ENCODE data around the gene CCDC7. TPM values are rescaled to one million over a fixed set of nuclear protein-coding genes. Genes with fewer than 3 reads are reported as not detected.
"Not testable (repeated sequence)": the region's sequence is repeated elsewhere in the genome, so short reads cannot be mapped to it uniquely, and the experiment has no call there.

Gene CCDC7
- total RNA-seq, 1 donor from 2014 or later, result 71.5 TPM

DNA sequence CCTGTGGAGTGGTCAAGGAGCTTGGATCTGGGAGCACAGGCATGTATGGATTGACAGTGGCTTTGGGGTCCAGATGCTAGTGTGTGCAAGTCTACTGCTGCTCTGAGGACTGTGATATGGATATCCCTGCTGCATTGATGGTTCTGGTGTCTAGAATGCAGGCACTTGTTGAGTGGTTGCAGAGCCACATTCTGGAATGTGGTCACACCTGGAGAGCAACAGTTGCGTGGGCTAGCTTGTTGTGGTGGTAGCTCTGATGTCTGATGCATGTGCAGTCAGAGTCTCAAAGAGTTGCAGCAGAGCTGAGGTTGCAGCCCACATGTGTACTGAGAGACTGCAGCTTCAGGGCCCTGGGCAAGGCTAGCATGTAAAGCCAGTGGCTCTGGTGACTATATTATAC is 43.2 kb downstream of the CCDC7 start:
- Histone ChIP-seq H3K9ac (ENCODE audit: low read depth in 1 of 3, low read length in 3 of 3) (no peak overlapping the region), H3K9me3 (ENCODE audit: control insufficient read depth in 3 of 3, low read length in 3 of 3) (no peaks in the 10 kb centered on the region), H3K36me3 (ENCODE audit: control insufficient read depth in 3 of 3, insufficient read depth in 3 of 3, low read length in 3 of 3) (peaks cover 0 to 9% (median 3%) of the 10 kb centered on the region in 3 donors), H3K4me1 (ENCODE audit: control insufficient read depth in 3 of 3, insufficient read depth in 3 of 3, low read length in 3 of 3) (no peaks in the 10 kb centered on the region), H3K4me3 (ENCODE audit: low read length in 3 of 3) (no peak overlapping the region), H3K27me3 (ENCODE audit: control insufficient read depth in 3 of 3, insufficient read depth in 3 of 3, low read length in 3 of 3) (no peaks in the 10 kb centered on the region), H3K27ac (ENCODE audit: low read depth, low read length) (no peak overlapping the region)

- Histone ChIP-seq H3K9ac (ENCODE audit: low read depth in 1 of 3, low read length in 3 of 3) (no peak overlapping the region), H3K27me3 (ENCODE audit: control insufficient read depth in 3 of 3, insufficient read depth in 3 of 3, low read length in 3 of 3) (no peaks in the 10 kb centered on the region), H3K4me1 (ENCODE audit: control insufficient read depth in 3 of 3, insufficient read depth in 3 of 3, low read length in 3 of 3) (no peaks in the 10 kb centered on the region), H3K9me3 (ENCODE audit: control insufficient read depth in 3 of 3, low read length in 3 of 3) (no peaks in the 10 kb centered on the region), H3K4me3 (ENCODE audit: low read length in 3 of 3) (no peak overlapping the region), H3K36me3 (ENCODE audit: control insufficient read depth in 3 of 3, insufficient read depth in 3 of 3, low read length in 3 of 3) (peaks cover 0 to 9% (median 3%) of the 10 kb centered on the region in 3 donors), H3K27ac (ENCODE audit: low read depth, low read length) (no peak overlapping the region)
These were observed 44.0 kb downstream of the CCDC7 start for GRCh38 chr10:32489901-32490300.

DNA sequence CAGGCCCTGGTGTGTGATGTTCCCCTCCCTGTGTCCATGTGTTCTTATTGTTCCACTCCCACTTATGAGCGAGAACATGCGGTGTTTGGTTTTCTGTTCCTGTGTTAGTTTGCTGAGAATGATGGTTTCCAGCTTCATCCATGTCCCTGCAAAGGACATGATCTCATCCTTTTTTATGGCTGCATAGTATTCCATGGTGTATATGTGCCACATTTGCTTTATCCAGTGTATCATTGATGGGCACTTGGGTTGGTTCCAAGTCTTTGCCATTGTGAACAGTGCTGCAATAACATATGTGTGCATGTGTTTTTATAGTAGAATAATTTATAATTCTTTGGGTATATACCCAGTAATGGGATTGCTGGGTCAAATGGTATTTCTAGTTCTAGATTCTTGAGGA is 48.6 kb downstream of the CCDC7 start:
- not testable (repeated sequence) for H3K9ac ChIP-seq (ENCODE audit: low read depth in 1 of 3, low read length in 3 of 3); H3K9me3 ChIP-seq (ENCODE audit: control insufficient read depth in 3 of 3, low read length in 3 of 3); H3K27ac ChIP-seq (ENCODE audit: low read depth, low read length); H3K36me3 ChIP-seq (ENCODE audit: control insufficient read depth in 3 of 3, insufficient read depth in 3 of 3, low read length in 3 of 3); H3K4me3 ChIP-seq (ENCODE audit: low read length in 3 of 3); H3K4me1 ChIP-seq (ENCODE audit: control insufficient read depth in 3 of 3, insufficient read depth in 3 of 3, low read length in 3 of 3); H3K27me3 ChIP-seq (ENCODE audit: control insufficient read depth in 3 of 3, insufficient read depth in 3 of 3, low read length in 3 of 3)

DNA sequence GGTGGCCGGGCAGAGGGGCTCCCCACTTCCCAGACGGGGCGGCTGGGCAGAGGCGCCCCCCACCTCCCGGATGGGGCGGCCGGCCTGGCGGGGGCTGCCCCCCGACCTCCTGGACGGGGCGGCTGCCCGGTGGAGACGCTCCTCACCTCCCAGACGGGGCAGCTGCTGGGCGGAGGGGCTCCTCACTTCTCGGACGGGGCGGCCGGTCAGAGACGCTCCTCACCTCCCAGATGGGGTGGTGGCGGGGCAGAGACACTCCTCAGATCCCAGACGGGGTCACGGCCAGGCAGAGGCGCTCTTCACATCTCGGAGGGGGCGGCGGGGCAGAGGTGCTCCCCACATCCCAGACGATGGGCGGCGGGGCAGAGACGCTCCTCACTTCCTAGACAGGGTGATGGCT is 54.2 kb downstream of the CCDC7 start:
- not testable (repeated sequence) for H3K36me3 ChIP-seq (ENCODE audit: control insufficient read depth in 3 of 3, insufficient read depth in 3 of 3, low read length in 3 of 3); H3K9me3 ChIP-seq (ENCODE audit: control insufficient read depth in 3 of 3, low read length in 3 of 3); H3K4me3 ChIP-seq (ENCODE audit: low read length in 3 of 3); H3K9ac ChIP-seq (ENCODE audit: low read depth in 1 of 3, low read length in 3 of 3); H3K4me1 ChIP-seq (ENCODE audit: control insufficient read depth in 3 of 3, insufficient read depth in 3 of 3, low read length in 3 of 3); H3K27ac ChIP-seq (ENCODE audit: low read depth, low read length); H3K27me3 ChIP-seq (ENCODE audit: control insufficient read depth in 3 of 3, insufficient read depth in 3 of 3, low read length in 3 of 3)

GRCh38 chr10:32501906-32502305 is 56.0 kb downstream of the CCDC7 start:
- H3K36me3 ChIP-seq (ENCODE audit: control insufficient read depth in 3 of 3, insufficient read depth in 3 of 3, low read length in 3 of 3), result peaks cover 0 to 9% (median 6%) of the 10 kb centered on the region in 3 donors
- H3K4me1 ChIP-seq (ENCODE audit: control insufficient read depth in 3 of 3, insufficient read depth in 3 of 3, low read length in 3 of 3), result no peaks in the 10 kb centered on the region
- no peaks in the 10 kb centered on the region for H3K9me3 ChIP-seq (ENCODE audit: control insufficient read depth in 3 of 3, low read length in 3 of 3)
- H3K27ac ChIP-seq (ENCODE audit: low read depth, low read length), result no peak overlapping the region
- H3K27me3 ChIP-seq (ENCODE audit: control insufficient read depth in 3 of 3, insufficient read depth in 3 of 3, low read length in 3 of 3), result no peaks in the 10 kb centered on the region
- H3K9ac ChIP-seq (ENCODE audit: low read depth in 1 of 3, low read length in 3 of 3), result no peak overlapping the region
- no peak overlapping the region for H3K4me3 ChIP-seq (ENCODE audit: low read length in 3 of 3)

GRCh38 chr10:32505762-32506420 is 60.0 kb downstream of the CCDC7 start:
- H3K9ac ChIP-seq (ENCODE audit: low read depth in 1 of 3, low read length in 3 of 3); H3K9me3 ChIP-seq (ENCODE audit: control insufficient read depth in 3 of 3, low read length in 3 of 3); H3K27me3 ChIP-seq (ENCODE audit: control insufficient read depth in 3 of 3, insufficient read depth in 3 of 3, low read length in 3 of 3); H3K4me1 ChIP-seq (ENCODE audit: control insufficient read depth in 3 of 3, insufficient read depth in 3 of 3, low read length in 3 of 3); H3K4me3 ChIP-seq (ENCODE audit: low read length in 3 of 3); H3K27ac ChIP-seq (ENCODE audit: low read depth, low read length): not testable (repeated sequence)
- H3K36me3 ChIP-seq (ENCODE audit: control insufficient read depth in 3 of 3, insufficient read depth in 3 of 3, low read length in 3 of 3), result peaks cover 0 to 11% (median 6%) of the 10 kb centered on the region in 3 donors

DNA sequence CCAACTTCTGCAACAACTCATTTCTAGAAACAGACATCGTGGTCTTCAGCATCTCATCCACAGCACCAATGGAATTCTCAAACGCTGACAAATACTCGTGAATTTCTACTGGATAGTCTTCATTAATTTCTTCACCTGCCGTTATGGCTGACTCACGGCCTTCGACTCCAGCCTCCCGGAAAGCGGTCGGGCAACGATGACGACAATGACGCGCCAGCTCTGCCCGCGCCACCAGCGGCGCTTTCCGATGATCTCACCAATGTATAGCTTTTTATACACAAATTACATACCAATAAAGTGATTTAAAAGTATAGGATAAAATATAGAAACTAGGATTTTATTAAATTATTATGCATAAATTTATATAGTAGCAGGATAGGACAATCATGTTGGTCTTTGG is 65.7 kb downstream of the CCDC7 start:
- no peak overlapping the region for H3K27ac ChIP-seq (ENCODE audit: low read depth, low read length)
- H3K9ac ChIP-seq (ENCODE audit: low read depth in 1 of 3, low read length in 3 of 3), result no peak overlapping the region
- no peaks in the 10 kb centered on the region for H3K4me1 ChIP-seq (ENCODE audit: control insufficient read depth in 3 of 3, insufficient read depth in 3 of 3, low read length in 3 of 3)

GRCh38 chr10:32516567-32517495 is 70.9 kb downstream of the CCDC7 start:
- Histone ChIP-seq H3K9ac (ENCODE audit: low read depth in 1 of 3, low read length in 3 of 3) (no peak overlapping the region), H3K9me3 (ENCODE audit: control insufficient read depth in 3 of 3, low read length in 3 of 3) (peaks cover 4 to 8% (median 6%) of the 10 kb centered on the region in 3 donors), H3K27me3 (ENCODE audit: control insufficient read depth in 3 of 3, insufficient read depth in 3 of 3, low read length in 3 of 3) (no peaks in the 10 kb centered on the region), H3K4me3 (ENCODE audit: low read length in 3 of 3) (no peak overlapping the region), H3K36me3 (ENCODE audit: control insufficient read depth in 3 of 3, insufficient read depth in 3 of 3, low read length in 3 of 3) (peaks cover 0 to 5% (median 2%) of the 10 kb centered on the region in 3 donors), H3K4me1 (ENCODE audit: control insufficient read depth in 3 of 3, insufficient read depth in 3 of 3, low read length in 3 of 3) (no peaks in the 10 kb centered on the region), H3K27ac (ENCODE audit: low read depth, low read length) (no peak overlapping the region)

More for the DNA sequence above, 65.7 kb downstream of the CCDC7 start:
- H3K4me3 ChIP-seq (ENCODE audit: low read length in 3 of 3), result no peak overlapping the region
- H3K9me3 ChIP-seq (ENCODE audit: control insufficient read depth in 3 of 3, low read length in 3 of 3), result no peaks in the 10 kb centered on the region
- H3K27me3 ChIP-seq (ENCODE audit: control insufficient read depth in 3 of 3, insufficient read depth in 3 of 3, low read length in 3 of 3), result no peaks in the 10 kb centered on the region
- H3K36me3 ChIP-seq (ENCODE audit: control insufficient read depth in 3 of 3, insufficient read depth in 3 of 3, low read length in 3 of 3), result peaks cover 0 to 9% (median 2%) of the 10 kb centered on the region in 3 donors

- Histone ChIP-seq H3K27ac (ENCODE audit: low read depth, low read length) (no peak overlapping the region), H3K27me3 (ENCODE audit: control insufficient read depth in 3 of 3, insufficient read depth in 3 of 3, low read length in 3 of 3) (no peaks in the 10 kb centered on the region), H3K9ac (ENCODE audit: low read depth in 1 of 3, low read length in 3 of 3) (no peak overlapping the region), H3K4me3 (ENCODE audit: low read length in 3 of 3) (no peak overlapping the region), H3K36me3 (ENCODE audit: control insufficient read depth in 3 of 3, insufficient read depth in 3 of 3, low read length in 3 of 3) (peaks cover 0 to 5% (median 0%) of the 10 kb centered on the region in 3 donors), H3K9me3 (ENCODE audit: control insufficient read depth in 3 of 3, low read length in 3 of 3) (no peaks in the 10 kb centered on the region), H3K4me1 (ENCODE audit: control insufficient read depth in 3 of 3, insufficient read depth in 3 of 3, low read length in 3 of 3) (no peaks in the 10 kb centered on the region)
These were observed 84.3 kb downstream of the CCDC7 start for GRCh38 chr10:32530231-32530630.

DNA sequence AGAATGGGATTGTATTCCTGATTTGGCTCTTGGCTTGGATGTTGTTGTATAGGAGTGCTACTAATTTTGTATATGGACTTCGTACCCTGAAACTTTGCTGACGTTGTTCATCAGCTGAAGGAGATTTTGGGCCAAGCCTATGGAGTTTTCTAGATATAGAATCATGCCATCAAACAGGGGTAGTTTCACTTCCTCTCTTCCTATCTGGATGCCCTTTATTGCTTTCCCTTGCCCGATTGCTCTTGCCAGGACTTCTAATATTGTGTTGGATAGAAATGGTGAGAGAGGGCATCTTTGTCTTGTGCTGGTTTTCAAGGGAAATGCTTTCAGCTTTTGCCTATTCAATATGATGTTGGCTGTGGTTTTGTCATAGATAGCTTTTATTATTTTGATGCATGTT is 92.3 kb downstream of the CCDC7 start:
- H3K9me3 ChIP-seq (ENCODE audit: control insufficient read depth in 3 of 3, low read length in 3 of 3), result no peaks in the 10 kb centered on the region
- no peak overlapping the region for H3K27ac ChIP-seq (ENCODE audit: low read depth, low read length)
- H3K27me3 ChIP-seq (ENCODE audit: control insufficient read depth in 3 of 3, insufficient read depth in 3 of 3, low read length in 3 of 3), result no peaks in the 10 kb centered on the region
- no peak overlapping the region for H3K4me3 ChIP-seq (ENCODE audit: low read length in 3 of 3)
- H3K36me3 ChIP-seq (ENCODE audit: control insufficient read depth in 3 of 3, insufficient read depth in 3 of 3, low read length in 3 of 3), result no peaks in the 10 kb centered on the region
- no peaks in the 10 kb centered on the region for H3K4me1 ChIP-seq (ENCODE audit: control insufficient read depth in 3 of 3, insufficient read depth in 3 of 3, low read length in 3 of 3)
- no peak overlapping the region for H3K9ac ChIP-seq (ENCODE audit: low read depth in 1 of 3, low read length in 3 of 3)
